Measurements from ENCODE around the gene BCORL1. TPM values are rescaled to one million over a fixed set of nuclear protein-coding genes. Genes with fewer than 3 reads are reported as not detected.

The BCORL1 gene
- total RNA-seq, 6 experiments from 2014 or later, result 13.3 to 18.3 (median 14.8) TPM

DNA sequence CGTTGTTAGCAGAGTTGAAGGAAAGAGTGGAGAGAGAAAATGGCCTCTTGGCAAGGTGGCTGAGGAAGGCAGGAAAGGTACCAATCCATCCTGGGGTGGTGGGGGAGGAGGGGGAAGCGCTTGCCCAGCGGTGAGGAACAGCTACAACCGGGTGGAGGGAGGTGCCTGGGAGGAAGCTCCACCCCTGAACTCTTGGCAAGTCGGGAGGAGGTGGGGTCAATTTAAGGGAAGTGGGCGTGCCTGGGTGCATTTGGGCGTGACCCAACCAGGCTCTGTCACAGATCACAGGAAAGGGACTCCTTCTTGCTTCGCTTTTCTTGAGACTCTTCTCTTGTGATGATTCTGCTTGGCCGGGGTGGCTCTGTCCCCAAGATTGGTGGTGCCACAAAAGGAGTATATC lies 41.7 kb downstream of the BCORL1 start:
- Mint-ChIP-seq H3K4me3 (no peak overlapping the region), H3K9me3 (no peaks in the 10 kb centered on the region), H3K36me3 (ENCODE audit: low read depth) (peaks cover 8% of the 10 kb centered on the region; the same call in 1 of the 2 replicates), H3K4me1 (ENCODE audit: low read depth) (peaks cover 6% of the 10 kb centered on the region), H3K27me3 (ENCODE audit: insufficient read depth) (no peaks in the 10 kb centered on the region), H3K27ac (no peak overlapping the region)
- TF ChIP-seq, protein P1, sequence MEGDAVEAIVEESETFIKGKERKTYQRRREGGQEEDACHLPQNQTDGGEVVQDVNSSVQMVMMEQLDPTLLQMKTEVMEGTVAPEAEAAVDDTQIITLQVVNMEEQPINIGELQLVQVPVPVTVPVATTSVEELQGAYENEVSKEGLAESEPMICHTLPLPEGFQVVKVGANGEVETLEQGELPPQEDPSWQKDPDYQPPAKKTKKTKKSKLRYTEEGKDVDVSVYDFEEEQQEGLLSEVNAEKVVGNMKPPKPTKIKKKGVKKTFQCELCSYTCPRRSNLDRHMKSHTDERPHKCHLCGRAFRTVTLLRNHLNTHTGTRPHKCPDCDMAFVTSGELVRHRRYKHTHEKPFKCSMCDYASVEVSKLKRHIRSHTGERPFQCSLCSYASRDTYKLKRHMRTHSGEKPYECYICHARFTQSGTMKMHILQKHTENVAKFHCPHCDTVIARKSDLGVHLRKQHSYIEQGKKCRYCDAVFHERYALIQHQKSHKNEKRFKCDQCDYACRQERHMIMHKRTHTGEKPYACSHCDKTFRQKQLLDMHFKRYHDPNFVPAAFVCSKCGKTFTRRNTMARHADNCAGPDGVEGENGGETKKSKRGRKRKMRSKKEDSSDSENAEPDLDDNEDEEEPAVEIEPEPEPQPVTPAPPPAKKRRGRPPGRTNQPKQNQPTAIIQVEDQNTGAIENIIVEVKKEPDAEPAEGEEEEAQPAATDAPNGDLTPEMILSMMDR (IDR thresholded peaks at IDR 0.05), result no peak
- peak; percentile 19 for DNase-seq

DNA sequence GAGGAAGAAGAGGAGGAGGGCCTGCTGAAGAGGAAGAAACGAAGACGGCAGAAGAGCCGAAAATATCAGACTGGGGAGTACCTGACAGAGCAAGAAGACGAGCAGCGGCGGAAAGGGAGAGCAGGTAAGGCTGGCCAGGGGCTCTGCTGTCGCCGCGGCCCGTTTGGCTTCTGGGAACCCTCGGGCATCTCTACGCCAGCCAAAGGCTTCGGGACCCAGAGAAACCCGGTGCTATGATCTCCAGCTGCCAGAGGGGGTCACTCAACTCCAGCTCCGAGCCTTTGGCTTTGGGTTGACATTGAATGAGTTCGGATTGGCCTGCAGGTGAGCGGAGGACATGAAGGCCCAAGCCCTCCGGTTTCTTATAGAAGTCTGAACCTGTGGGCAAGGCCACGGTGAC lies 42.8 kb downstream of the BCORL1 start:
- H3K4me1 Mint-ChIP-seq (ENCODE audit: low read depth), result peaks cover 6% of the 10 kb centered on the region
- H3K4me3 Mint-ChIP-seq, result no peak overlapping the region
- no peaks in the 10 kb centered on the region for H3K9me3 Mint-ChIP-seq
- no peak overlapping the region for H3K27ac Mint-ChIP-seq
- H3K27me3 Mint-ChIP-seq (ENCODE audit: insufficient read depth), result no peaks in the 10 kb centered on the region
- TF ChIP-seq, protein P1 (IDR thresholded peaks at IDR 0.05), result no peak
- H3K36me3 Mint-ChIP-seq (ENCODE audit: low read depth), result peaks cover 8% of the 10 kb centered on the region; the same call in 1 of the 2 replicates
- no peak for DNase-seq

DNA sequence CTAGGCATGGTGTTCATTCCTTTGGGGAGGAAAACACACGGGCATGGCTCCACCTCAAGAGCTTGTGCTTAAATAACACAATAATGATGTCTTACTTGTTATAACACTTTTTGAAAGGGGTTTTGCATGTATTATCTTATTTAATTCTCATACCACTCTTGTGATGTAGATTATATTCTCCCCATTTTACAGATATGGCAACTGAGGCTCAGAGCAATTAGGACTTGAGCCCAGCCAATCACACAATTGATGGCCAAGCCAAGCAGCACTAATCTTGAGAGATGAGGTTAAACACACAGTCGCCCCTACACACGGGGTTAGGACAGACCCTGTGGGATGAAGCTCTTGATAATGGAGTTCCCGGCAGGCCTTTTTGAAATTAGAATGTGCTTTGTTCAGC lies 45.1 kb downstream of the BCORL1 start:
- Mint-ChIP-seq H3K4me1 (ENCODE audit: low read depth) (peaks cover 6% of the 10 kb centered on the region), H3K27me3 (ENCODE audit: insufficient read depth) (no peaks in the 10 kb centered on the region), H3K4me3 (no peak overlapping the region), H3K36me3 (ENCODE audit: low read depth) (peaks cover 8% of the 10 kb centered on the region; the same call in 1 of the 2 replicates), H3K27ac (no peak overlapping the region; the same call in 1 of the 2 replicates), H3K9me3 (no peaks in the 10 kb centered on the region)
- no peak for DNase-seq
- TF ChIP-seq, protein P1 (IDR thresholded peaks at IDR 0.05), result no peak

DNA sequence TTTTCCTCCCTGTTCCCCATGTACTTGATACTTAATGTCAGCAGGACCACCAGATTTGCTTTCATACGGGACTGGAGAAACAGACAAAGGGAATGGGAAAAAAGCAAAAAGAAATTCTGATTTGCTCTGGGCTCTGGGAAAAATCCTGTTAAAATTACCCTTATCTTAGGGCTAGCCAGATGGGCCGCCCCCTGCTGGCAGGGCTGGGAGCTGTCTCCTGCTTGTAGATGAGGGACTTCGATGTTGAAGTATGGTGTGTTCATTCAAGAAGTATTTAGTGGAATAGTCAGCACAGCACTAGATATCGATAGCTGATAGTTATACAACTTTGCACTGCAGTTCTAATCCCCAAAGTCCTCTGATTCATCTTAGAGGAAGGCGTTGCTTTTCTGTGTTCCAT lies 45.8 kb downstream of the BCORL1 start:
- Mint-ChIP-seq H3K36me3 (ENCODE audit: low read depth) (peaks cover 8% of the 10 kb centered on the region; the same call in 1 of the 2 replicates), H3K9me3 (no peaks in the 10 kb centered on the region), H3K4me3 (peak overlapping the region; percentile 36; the same call in 1 of the 2 replicates), H3K4me1 (ENCODE audit: low read depth) (peaks cover 6% of the 10 kb centered on the region), H3K27ac (peak overlapping the region; percentile 31; the same call in 1 of the 2 replicates), H3K27me3 (ENCODE audit: insufficient read depth) (no peaks in the 10 kb centered on the region)
- TF ChIP-seq, protein P1 (IDR thresholded peaks at IDR 0.05), result peak; percentile 84
- peak; percentile 33 for DNase-seq

DNA sequence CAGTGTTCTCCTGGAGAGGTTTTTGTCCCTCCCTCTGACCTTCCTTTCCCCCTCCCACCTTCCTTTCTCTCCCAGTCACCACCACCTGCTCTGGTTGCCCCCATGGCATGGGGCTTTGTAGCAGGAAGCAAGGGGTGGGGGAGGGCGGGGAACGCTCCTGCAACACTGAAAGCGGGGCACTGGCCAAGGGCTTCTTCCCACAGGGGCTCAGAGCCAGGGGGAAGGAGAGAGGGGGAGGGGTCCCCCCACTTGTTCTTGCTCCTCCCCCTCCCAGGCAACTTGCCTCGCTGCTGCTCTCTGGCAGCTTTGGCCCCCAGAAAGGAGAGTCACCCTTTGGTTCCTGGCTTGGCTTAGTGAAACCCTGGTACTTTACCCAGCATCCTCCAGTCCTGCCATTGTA lies 48.4 kb downstream of the BCORL1 start:
- H3K9me3 Mint-ChIP-seq, result no peaks in the 10 kb centered on the region
- peaks cover 6% of the 10 kb centered on the region for H3K4me1 Mint-ChIP-seq (ENCODE audit: low read depth)
- H3K4me3 Mint-ChIP-seq, result no peak overlapping the region
- peaks cover 4% of the 10 kb centered on the region; the same call in 1 of the 2 replicates for H3K36me3 Mint-ChIP-seq (ENCODE audit: low read depth)
- DNase-seq, result no peak
- H3K27me3 Mint-ChIP-seq (ENCODE audit: insufficient read depth), result no peaks in the 10 kb centered on the region
- TF ChIP-seq, protein P1 (IDR thresholded peaks at IDR 0.05), result no peak
- H3K27ac Mint-ChIP-seq, result no peak overlapping the region
